BE2C (cell line): ENCODE measurements around the gene LYRM4.

Source experiments
- DNase-seq: peaks from one replicate; pipeline ENCODE4 v3.0.0-alpha.2; 2020
- H3K27me3 ChIP-seq: fragments of 250-450 bp; sonication (Bioruptor Pico); 2 replicates; pipeline ENCODE4 v1.5.1; 2020; ENCODE audit warnings: mild to moderate bottlenecking
- H3K36me3 ChIP-seq: fragments of 250-450 bp; sonication (Bioruptor Pico); 2 replicates; pipeline ENCODE4 v1.5.1; 2020; ENCODE audit warnings: mild to moderate bottlenecking
- H3K4me1 ChIP-seq: fragments of 250-450 bp; sonication (Bioruptor Pico); 2 replicates; pipeline ENCODE4 v1.5.1; 2020
- H3K4me3 ChIP-seq: 2 replicates; pipeline ENCODE4 v1.5.1; 2011; ENCODE audit warnings: low read depth, low read length
- H3K9me3 ChIP-seq: fragments of 250-450 bp; sonication (Bioruptor Pico); 2 replicates; pipeline ENCODE4 v1.5.1; 2020
- TF ChIP-seq, protein P1 (sequence below): IDR thresholded peaks from 2 replicates; pipeline ENCODE4 v1.5.1; 2012; ENCODE audit warnings: mild to moderate bottlenecking, low read depth, low read length

The LYRM4 gene

DNA sequence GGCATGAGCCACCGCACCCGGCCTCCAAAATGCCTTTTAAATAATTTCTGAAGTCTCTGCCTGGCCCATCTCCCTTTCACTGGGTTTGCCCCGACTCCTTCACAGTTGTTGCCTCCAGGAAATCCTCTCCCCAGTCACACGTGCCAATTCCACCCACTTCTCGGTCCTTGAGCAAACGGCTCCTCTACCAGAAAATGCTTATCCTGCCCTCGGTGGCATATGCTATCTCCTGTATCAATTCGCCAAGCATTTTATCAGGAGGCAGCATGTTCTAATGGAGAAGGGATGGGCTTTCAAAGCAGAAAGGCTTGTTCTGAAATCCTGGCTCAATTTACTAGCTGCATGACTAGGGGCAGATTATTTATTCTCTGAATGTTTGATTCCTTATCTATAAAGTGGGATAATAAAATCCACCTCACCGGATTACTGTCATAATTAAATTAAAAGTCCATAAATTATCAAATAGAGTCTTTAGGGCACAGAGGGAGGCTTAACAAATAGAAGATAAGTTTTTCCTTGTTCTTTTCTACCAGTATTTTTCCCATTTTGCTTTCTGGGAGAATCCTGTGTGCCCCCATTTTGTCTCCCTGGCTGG is 109.3 kb downstream of the LYRM4 start:
- TF ChIP-seq, protein P1, sequence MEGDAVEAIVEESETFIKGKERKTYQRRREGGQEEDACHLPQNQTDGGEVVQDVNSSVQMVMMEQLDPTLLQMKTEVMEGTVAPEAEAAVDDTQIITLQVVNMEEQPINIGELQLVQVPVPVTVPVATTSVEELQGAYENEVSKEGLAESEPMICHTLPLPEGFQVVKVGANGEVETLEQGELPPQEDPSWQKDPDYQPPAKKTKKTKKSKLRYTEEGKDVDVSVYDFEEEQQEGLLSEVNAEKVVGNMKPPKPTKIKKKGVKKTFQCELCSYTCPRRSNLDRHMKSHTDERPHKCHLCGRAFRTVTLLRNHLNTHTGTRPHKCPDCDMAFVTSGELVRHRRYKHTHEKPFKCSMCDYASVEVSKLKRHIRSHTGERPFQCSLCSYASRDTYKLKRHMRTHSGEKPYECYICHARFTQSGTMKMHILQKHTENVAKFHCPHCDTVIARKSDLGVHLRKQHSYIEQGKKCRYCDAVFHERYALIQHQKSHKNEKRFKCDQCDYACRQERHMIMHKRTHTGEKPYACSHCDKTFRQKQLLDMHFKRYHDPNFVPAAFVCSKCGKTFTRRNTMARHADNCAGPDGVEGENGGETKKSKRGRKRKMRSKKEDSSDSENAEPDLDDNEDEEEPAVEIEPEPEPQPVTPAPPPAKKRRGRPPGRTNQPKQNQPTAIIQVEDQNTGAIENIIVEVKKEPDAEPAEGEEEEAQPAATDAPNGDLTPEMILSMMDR = no peak
- DNase-seq = no peak
- no peaks in the 10 kb centered on the region for H3K36me3 ChIP-seq

DNA sequence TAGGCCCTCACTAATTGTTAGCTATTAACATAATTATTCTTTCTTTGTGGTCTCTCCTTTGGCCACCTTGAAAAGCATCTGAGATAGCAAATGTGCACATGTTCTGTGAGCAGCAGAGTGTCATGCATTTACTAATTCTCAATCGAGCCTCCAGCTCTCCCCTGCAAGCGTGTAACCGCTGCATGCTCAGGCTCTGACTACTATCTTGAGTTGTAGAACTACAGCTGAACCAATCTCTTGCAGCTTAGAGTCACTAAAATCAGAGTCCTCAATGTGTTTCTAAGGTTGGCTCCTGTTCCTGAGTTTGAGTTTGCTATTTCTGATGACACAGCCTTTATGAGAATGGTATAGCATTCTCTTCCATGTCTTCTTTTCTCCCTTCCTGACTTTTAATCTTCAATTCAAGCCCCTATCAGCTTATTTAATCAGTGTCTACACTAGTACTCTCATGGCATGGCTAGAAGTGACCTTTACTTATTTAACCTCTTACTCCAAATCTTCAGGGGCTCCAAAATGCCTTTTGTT is 110.1 kb downstream of the LYRM4 start:
- Histone ChIP-seq H3K9me3 (no peaks in the 10 kb centered on the region), H3K36me3 (no peaks in the 10 kb centered on the region), H3K4me3 (no peak overlapping the region), H3K4me1 (no peaks in the 10 kb centered on the region), H3K27me3 (no peaks in the 10 kb centered on the region)
- TF ChIP-seq, protein P1 = no peak
- no peak for DNase-seq

More for the DNA sequence above, 109.3 kb downstream of the LYRM4 start:
- Histone ChIP-seq H3K4me3 (no peak overlapping the region; the same call in 1 of the 2 replicates), H3K27me3 (no peaks in the 10 kb centered on the region), H3K4me1 (no peaks in the 10 kb centered on the region), H3K9me3 (no peaks in the 10 kb centered on the region)

DNA sequence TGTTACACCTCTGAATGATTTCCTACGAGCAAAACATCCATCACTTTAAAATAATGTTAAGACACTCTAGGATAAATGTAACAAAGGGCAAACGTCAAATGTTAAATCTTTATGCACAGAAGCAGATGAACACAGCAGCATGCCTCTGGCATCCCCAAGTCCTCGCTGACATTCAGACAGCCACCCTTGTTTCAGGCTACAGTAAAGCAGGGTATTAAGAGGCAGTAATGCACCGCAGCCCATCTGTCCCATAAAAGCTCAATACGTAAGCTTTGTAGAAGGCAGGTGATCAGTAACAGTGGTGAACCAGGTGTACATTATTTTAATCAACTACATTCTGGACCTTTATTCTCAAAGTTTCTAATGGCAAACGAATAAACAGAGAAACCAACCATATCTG is 110.9 kb downstream of the LYRM4 start:
- Histone ChIP-seq H3K36me3 (no peaks in the 10 kb centered on the region), H3K9me3 (no peaks in the 10 kb centered on the region), H3K4me1 (no peaks in the 10 kb centered on the region), H3K27me3 (no peaks in the 10 kb centered on the region), H3K4me3 (no peak overlapping the region)
- DNase-seq = no peak
- TF ChIP-seq, protein P1 = no peak

DNA sequence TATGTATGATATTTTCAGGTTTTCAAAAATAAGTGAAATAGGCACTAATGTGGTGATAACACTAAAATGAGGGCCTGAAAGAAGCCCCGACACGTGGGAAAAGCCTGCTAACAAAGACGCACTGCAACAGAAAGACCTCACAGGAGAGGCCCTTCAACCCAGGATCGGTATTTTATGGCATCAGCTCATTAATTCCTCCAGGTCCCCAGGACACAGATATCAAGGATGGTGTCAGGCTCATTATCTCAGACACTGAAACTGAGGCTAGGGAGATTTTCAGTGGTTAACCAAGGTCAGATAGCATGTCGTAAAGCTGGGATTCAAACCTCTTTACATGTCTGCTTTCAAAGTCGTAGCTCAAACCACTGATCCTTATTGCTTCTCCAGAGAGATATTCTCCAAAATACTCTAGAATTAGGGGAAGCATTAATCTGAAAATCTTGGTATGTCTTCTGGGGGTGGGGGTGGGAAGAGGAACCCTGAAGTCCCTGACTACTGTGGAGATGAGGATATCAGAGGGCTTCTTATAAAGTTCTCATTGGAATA is 111.5 kb downstream of the LYRM4 start:
- TF ChIP-seq, protein P1 = no peak
- Histone ChIP-seq H3K4me1 (no peaks in the 10 kb centered on the region), H3K36me3 (no peaks in the 10 kb centered on the region), H3K9me3 (no peaks in the 10 kb centered on the region), H3K4me3 (no peak overlapping the region), H3K27me3 (no peaks in the 10 kb centered on the region)
- no peak for DNase-seq

DNA sequence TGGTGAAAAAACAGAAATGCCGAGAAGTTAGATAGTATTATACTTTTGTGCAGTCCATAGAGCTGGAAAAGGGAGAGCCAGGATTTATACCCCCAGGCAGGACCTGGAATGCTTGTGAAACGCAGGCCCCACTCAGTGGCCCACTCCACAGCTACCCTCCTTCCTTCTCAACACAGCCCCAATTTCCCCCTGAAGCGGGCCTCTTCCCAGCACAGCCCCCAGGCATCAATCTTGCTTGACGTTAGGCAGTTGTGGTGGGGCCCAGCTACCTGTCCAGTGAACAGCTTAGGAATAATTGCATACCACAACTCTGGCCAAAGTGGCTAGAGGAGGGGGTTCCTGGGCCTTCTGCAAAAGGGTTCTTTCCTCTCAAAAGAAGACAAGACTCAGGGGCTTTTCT is 114.4 kb downstream of the LYRM4 start:
- Histone ChIP-seq H3K27me3 (no peaks in the 10 kb centered on the region), H3K4me3 (no peak overlapping the region), H3K9me3 (no peaks in the 10 kb centered on the region), H3K36me3 (no peaks in the 10 kb centered on the region), H3K4me1 (no peaks in the 10 kb centered on the region)
- no peak for DNase-seq
- TF ChIP-seq, protein P1 = no peak

DNA sequence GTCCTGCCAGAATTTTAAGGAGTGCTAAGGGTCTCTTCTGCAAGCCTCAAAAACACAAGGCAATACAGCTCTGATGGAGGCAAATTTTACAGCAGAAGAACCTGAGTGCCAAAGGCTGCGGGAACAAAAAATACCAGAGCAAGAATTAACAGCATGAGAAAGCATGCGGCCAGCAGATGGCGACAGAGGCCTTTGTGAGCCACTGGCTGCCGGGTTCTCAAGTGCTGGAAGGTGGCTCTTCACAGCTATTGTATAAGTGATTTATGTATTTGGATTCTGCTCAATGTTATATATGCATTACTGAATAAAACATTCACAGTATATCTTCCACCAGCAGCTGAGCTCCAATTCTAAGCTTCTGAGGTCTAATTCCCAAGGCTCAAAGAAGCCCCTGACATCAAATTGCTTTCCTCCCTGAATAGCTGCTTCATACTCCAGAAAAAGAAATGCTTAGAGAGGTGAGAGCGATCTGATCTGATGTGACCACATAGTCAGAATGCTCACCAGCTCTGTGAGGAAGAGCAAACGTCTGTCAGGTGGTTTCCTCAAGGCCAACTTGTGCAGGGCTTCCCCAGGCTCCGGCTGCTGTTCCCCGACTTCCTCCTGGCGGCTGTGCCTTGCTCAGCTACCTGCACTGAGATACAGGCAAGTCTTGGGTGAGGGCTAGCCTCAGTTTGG is 117.0 kb downstream of the LYRM4 start:
- no peaks in the 10 kb centered on the region for H3K4me1 ChIP-seq
- no peaks in the 10 kb centered on the region for H3K36me3 ChIP-seq
- DNase-seq = peak; percentile 84
- TF ChIP-seq, protein P1 = peak; percentile 90
- H3K9me3 ChIP-seq = no peaks in the 10 kb centered on the region
- H3K27me3 ChIP-seq = no peaks in the 10 kb centered on the region
- no peak overlapping the region for H3K4me3 ChIP-seq
